HCT116 (cell line): ENCODE results near the gene FCHO1.
A peak's percentile ranks its signal among the peaks of the same experiment; 100 is the strongest.

Experiments used
- CEBPB ChIP-seq: IDR thresholded peaks from 2 replicates; pipeline ENCODE4 v1.6.1; 2012; ENCODE audit warnings: low read depth
- ELF1 ChIP-seq: IDR thresholded peaks from 2 replicates; pipeline ENCODE4 v1.6.1; 2012; ENCODE audit warnings: low read depth, borderline replicate concordance
- EZH2 ChIP-seq: fragments of 200-600 bp; sonication (generic); IDR thresholded peaks from 2 replicates; pipeline ENCODE4 v1.6.1; 2017; ENCODE audit warnings: antibody characterized with exemption, mixed run types
- POLR2A ChIP-seq: IDR thresholded peaks from 2 replicates; pipeline ENCODE4 v1.7.0; 2011; ENCODE audit warnings: borderline replicate concordance; ENCODE audit not compliant: insufficient read depth, insufficient read length; ENCODE audit errors: extremely low read depth
- RAD21 ChIP-seq: IDR thresholded peaks from 2 replicates; pipeline ENCODE4 v1.6.1; 2012; ENCODE audit warnings: low read depth, mild to moderate bottlenecking
- REST ChIP-seq: IDR thresholded peaks from 2 replicates; pipeline ENCODE4 v1.6.1; 2012; ENCODE audit warnings: low read depth
- TF ChIP-seq, protein P1 (sequence below), 3 experiments: fragments of 200-600 bp in 1 of 3; sonication (generic) in 1 of 3; IDR thresholded peaks in 2 of 3; conservative IDR thresholded peaks in 1 of 3; 2 replicates each; pipeline ENCODE4 v1.5.1; 2012 to 2017; ENCODE audit warnings: low read depth in 2 of 3, low read length in 2 of 3, antibody characterized with exemption in 1 of 3, borderline replicate concordance in 1 of 3, control low read depth in 1 of 3, mild to moderate bottlenecking in 1 of 3, mixed read lengths in 1 of 3, mixed run types in 1 of 3, moderate library complexity in 1 of 3; ENCODE audit not compliant: insufficient read depth in 1 of 3

DNA sequence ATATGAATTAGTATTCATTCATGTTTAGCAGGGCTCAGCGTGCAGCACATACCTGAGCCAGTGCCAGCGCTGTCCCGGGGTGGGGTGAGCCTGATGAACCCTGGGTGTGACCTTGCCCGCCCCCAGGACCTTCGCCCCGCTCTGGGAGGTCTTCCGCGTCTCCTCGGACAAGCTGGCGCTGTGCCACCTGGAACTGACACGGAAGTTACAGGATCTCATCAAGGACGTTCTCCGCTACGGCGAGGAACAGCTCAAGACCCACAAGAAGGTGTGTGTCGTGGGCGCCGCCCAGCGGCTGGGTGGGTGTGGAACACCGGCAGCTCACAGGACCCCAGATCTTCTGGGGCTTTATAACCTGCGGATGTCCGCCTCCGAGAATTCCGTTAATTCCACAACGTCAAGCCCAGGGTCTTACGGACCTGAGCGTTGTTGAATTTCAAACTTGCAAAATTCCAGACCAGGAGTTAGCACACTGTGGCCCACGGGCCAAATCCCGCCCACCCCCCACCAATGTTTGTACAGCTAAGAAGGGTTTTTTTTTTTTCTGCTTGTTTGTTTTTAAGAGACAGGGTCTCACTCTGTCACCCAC lies 15.4 kb downstream of the FCHO1 start:
- TF ChIP-seq RAD21 (peak; percentile 98), EZH2 (no peak), REST (no peak), POLR2A (no peak), CEBPB (no peak), ELF1 (no peak)
- TF ChIP-seq, protein P1, sequence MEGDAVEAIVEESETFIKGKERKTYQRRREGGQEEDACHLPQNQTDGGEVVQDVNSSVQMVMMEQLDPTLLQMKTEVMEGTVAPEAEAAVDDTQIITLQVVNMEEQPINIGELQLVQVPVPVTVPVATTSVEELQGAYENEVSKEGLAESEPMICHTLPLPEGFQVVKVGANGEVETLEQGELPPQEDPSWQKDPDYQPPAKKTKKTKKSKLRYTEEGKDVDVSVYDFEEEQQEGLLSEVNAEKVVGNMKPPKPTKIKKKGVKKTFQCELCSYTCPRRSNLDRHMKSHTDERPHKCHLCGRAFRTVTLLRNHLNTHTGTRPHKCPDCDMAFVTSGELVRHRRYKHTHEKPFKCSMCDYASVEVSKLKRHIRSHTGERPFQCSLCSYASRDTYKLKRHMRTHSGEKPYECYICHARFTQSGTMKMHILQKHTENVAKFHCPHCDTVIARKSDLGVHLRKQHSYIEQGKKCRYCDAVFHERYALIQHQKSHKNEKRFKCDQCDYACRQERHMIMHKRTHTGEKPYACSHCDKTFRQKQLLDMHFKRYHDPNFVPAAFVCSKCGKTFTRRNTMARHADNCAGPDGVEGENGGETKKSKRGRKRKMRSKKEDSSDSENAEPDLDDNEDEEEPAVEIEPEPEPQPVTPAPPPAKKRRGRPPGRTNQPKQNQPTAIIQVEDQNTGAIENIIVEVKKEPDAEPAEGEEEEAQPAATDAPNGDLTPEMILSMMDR (IDR thresholded peaks at IDR 0.05 in 2 of 3, conservative IDR thresholded peaks at IDR 0.05 in 1 of 3; ENCODE audit: borderline replicate concordance in 1 of 3, insufficient read depth in 1 of 3, low read depth in 2 of 3, low read length in 2 of 3), result peak; percentile 81 to 94 (median 93)
